HepG2 (cell line): ENCODE data around the gene NBR1. TPM values are rescaled to one million over a fixed set of nuclear protein-coding genes. Genes with fewer than 3 reads are reported as not detected.
A peak's percentile ranks its signal among the peaks of the same experiment; 100 is the strongest.

Experiments
- CEBPG ChIP-seq: IDR thresholded peaks from 2 replicates; pipeline ENCODE4 v1.6.1; 2016
- KAT2B ChIP-seq: fragments of 150-350 bp; IDR thresholded peaks from 2 replicates; pipeline ENCODE4 v1.6.1; 2014; ENCODE audit warnings: low read depth, low read length, borderline replicate concordance
- MIER3 ChIP-seq: IDR thresholded peaks from 2 replicates; pipeline ENCODE4 v1.6.1; 2016; ENCODE audit warnings: missing compliant biosample characterization, borderline replicate concordance
- MTA1 ChIP-seq: sonication (generic); formaldehyde crosslinking; IDR thresholded peaks from 2 replicates; pipeline ENCODE4 v1.4.0; 2020; ENCODE audit warnings: missing genetic modification reagents, mild to moderate bottlenecking, borderline replicate concordance
- PAF1 ChIP-seq: IDR thresholded peaks from 2 replicates; pipeline ENCODE4 v1.6.1; 2016; ENCODE audit warnings: missing genetic modification reagents, missing compliant biosample characterization
- PAWR ChIP-seq: sonication (generic); formaldehyde crosslinking; IDR thresholded peaks from 2 replicates; pipeline ENCODE4 v1.4.0; 2020; ENCODE audit warnings: missing genetic modification reagents, mild to moderate bottlenecking, borderline replicate concordance
- PHB2 ChIP-seq: fragments of 450-650 bp; IDR thresholded peaks from 2 replicates; pipeline ENCODE4 v1.6.1; 2018; ENCODE audit not compliant: partially characterized antibody
- POLR2A ChIP-seq, 2 experiments: IDR thresholded peaks; 2 replicates each; pipeline ENCODE4 v1.6.1; 2011; ENCODE audit warnings: low read depth in 2 of 2, low read length in 2 of 2, mild to moderate bottlenecking in 1 of 2, moderate library complexity in 1 of 2; ENCODE audit not compliant: insufficient read depth in 1 of 2
- REPIN1 ChIP-seq: sonication (generic); formaldehyde crosslinking; IDR thresholded peaks from 2 replicates; pipeline ENCODE4 v1.8.0; 2022; ENCODE audit warnings: missing genetic modification reagents, low read depth, mild to moderate bottlenecking, borderline replicate concordance
- RFX3 ChIP-seq: IDR thresholded peaks from 2 replicates; pipeline ENCODE4 v1.6.1; 2016; ENCODE audit warnings: missing biosample characterization, missing genetic modification reagents
- SALL1 ChIP-seq: sonication (generic); formaldehyde crosslinking; IDR thresholded peaks from 2 replicates; pipeline ENCODE4 v1.8.0; 2022; ENCODE audit warnings: mild to moderate bottlenecking, missing genetic modification reagents
- TAF1 ChIP-seq: sonication (generic); formaldehyde crosslinking; IDR thresholded peaks from 2 replicates; pipeline ENCODE4 v1.4.0; 2020; ENCODE audit warnings: missing genetic modification reagents
- TFAP4 ChIP-seq: sonication (generic); IDR thresholded peaks from 2 replicates; pipeline ENCODE4 v1.6.1; 2016; ENCODE audit warnings: low read depth, borderline replicate concordance
- ZBTB3 ChIP-seq: sonication (generic); formaldehyde crosslinking; IDR thresholded peaks from 2 replicates; pipeline ENCODE4 v1.4.0; 2020; ENCODE audit warnings: low read depth, mild to moderate bottlenecking, moderate library complexity, missing genetic modification reagents, borderline replicate concordance
- ZNF414 ChIP-seq: sonication (generic); formaldehyde crosslinking; IDR thresholded peaks from 2 replicates; pipeline ENCODE4 v1.5.0; 2020; ENCODE audit warnings: missing genetic modification reagents
- ZNF567 ChIP-seq: sonication (generic); formaldehyde crosslinking; IDR thresholded peaks from 2 replicates; pipeline ENCODE4 v1.8.1; 2023; ENCODE audit warnings: mild to moderate bottlenecking, missing genetic modification reagents, borderline replicate concordance
- ZNF614 ChIP-seq: IDR thresholded peaks from 2 replicates; pipeline ENCODE4 v1.6.1; 2018; ENCODE audit warnings: missing biosample characterization, missing genetic modification reagents, inconsistent platforms, borderline replicate concordance
- ZNF75D ChIP-seq: sonication (generic); formaldehyde crosslinking; IDR thresholded peaks from 2 replicates; pipeline ENCODE4 v1.8.1; 2023; ENCODE audit warnings: missing genetic modification reagents, mild to moderate bottlenecking, borderline replicate concordance
- ZNF768 ChIP-seq: sonication (generic); formaldehyde crosslinking; IDR thresholded peaks from 2 replicates; pipeline ENCODE4 v1.4.0; 2020; ENCODE audit warnings: missing genetic modification reagents
- polyA plus RNA-seq, 8 experiments: library from polyadenylated mRNA; depleted of rRNA in 3 of 8; stranded (reverse) in 7 of 8; unstranded in 1 of 8; fragments of >200 nt; fragmentation: Illumina TruSeq in 4 of 8; extraction: Trizol in 4 of 8; gene quantifications; 2 replicates each; pipeline versions ENCODE4 v1.2.1 to v1.2.3, GENCODE V29; 2011 to 2016; ENCODE audit warnings: low read depth in 4 of 8, missing spikeins in 1 of 8, mixed read lengths in 1 of 8; ENCODE audit not compliant: insufficient read depth in 1 of 8
- total RNA-seq, 5 experiments: library from RNA; depleted of rRNA; stranded (reverse); fragments of >200 nt; fragmentation: Illumina TruSeq; extraction: Trizol; gene quantifications; 2 replicates each; pipeline ENCODE4 v1.2.3, GENCODE V29; 2016; ENCODE audit warnings: low read depth in 1 of 5
- TF ChIP-seq, protein P1 (sequence below): IDR thresholded peaks from 2 replicates; pipeline ENCODE4 v1.6.1; 2012; ENCODE audit warnings: low read length, improper control_type of control experiment
- TF ChIP-seq, protein P2 (sequence below): sonication (generic); formaldehyde crosslinking; IDR thresholded peaks from 2 replicates; pipeline ENCODE4 v1.4.0; 2020; ENCODE audit warnings: missing genetic modification reagents
- TF ChIP-seq, protein P3 (sequence below): sonication (generic); formaldehyde crosslinking; IDR thresholded peaks from 2 replicates; pipeline ENCODE4 v1.8.1; 2022; ENCODE audit warnings: mild to moderate bottlenecking, missing genetic modification reagents

NBR1 gene
- total and polyA plus RNA-seq, 2 of the 13 experiments (the other 11 are each of a cell fraction or from before 2014, with no cell fraction given) = 51.7 to 121 TPM

DNA sequence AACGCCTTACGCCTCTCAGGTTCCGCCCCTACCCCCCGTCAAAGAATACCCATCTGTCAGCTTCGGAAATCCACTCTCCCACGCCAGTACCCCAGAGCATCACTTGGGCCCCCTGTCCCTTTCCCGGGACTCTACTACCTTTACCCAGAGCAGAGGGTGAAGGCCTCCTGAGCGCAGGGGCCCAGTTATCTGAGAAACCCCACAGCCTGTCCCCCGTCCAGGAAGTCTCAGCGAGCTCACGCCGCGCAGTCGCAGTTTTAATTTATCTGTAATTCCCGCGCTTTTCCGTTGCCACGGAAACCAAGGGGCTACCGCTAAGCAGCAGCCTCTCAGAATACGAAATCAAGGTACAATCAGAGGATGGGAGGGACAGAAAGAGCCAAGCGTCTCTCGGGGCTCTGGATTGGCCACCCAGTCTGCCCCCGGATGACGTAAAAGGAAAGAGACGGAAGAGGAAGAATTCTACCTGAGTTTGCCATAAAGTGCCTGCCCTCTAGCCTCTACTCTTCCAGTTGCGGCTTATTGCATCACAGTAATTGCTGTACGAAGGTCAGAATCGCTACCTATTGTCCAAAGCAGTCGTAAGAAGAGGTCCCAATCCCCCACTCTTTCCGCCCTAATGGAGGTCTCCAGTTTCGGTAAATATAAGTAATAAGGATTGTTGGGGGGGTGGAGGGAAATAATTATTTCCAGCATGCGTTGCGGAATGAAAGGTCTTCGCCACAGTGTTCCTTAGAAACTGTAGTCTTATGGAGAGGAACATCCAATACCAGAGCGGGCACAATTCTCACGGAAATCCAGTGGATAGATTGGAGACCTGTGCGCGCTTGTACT lies 45.7 kb upstream of the NBR1 start, which contains the start of gene BRCA1 (continued):
- TF ChIP-seq REPIN1 (peak; percentile 50; the same call in 1 of the 2 replicates), TAF1 (CRISPR knock-in tag) (peak; percentile 75), MIER3 (CRISPR knock-in tag) (peak; percentile 40; the same call in 1 of the 2 replicates), ZNF567 (CRISPR knock-in tag) (no peak), CEBPG (CRISPR knock-in tag) (peak; percentile 99), PAF1 (CRISPR knock-in tag) (no peak), RFX3 (CRISPR knock-in tag) (peak; percentile 99), ZNF614 (CRISPR knock-in tag) (peak; percentile 72; the same call in 1 of the 2 replicates), ZNF75D (CRISPR knock-in tag) (no peak), MTA1 (CRISPR knock-in tag) (peak; percentile 48; the same call in 1 of the 2 replicates), SALL1 (CRISPR knock-in tag) (peak; percentile 86), ZNF768 (CRISPR knock-in tag) (no peak; the same call in 1 of the 2 replicates), PAWR (no peak), TFAP4 (no peak), KAT2B (no peak), POLR2A (IDR thresholded peaks at IDR 0.05; ENCODE audit: insufficient read depth in 1 of 2, low read depth in 2 of 2, low read length in 2 of 2) (peak; percentile 76 to 97), ZNF414 (CRISPR knock-in tag) (no peak), ZBTB3 (CRISPR knock-in tag) (0 out of 2 replicates have a peak, but pooled peaks have one; percentile 13), PHB2 (no peak)
- TF ChIP-seq, protein P1, sequence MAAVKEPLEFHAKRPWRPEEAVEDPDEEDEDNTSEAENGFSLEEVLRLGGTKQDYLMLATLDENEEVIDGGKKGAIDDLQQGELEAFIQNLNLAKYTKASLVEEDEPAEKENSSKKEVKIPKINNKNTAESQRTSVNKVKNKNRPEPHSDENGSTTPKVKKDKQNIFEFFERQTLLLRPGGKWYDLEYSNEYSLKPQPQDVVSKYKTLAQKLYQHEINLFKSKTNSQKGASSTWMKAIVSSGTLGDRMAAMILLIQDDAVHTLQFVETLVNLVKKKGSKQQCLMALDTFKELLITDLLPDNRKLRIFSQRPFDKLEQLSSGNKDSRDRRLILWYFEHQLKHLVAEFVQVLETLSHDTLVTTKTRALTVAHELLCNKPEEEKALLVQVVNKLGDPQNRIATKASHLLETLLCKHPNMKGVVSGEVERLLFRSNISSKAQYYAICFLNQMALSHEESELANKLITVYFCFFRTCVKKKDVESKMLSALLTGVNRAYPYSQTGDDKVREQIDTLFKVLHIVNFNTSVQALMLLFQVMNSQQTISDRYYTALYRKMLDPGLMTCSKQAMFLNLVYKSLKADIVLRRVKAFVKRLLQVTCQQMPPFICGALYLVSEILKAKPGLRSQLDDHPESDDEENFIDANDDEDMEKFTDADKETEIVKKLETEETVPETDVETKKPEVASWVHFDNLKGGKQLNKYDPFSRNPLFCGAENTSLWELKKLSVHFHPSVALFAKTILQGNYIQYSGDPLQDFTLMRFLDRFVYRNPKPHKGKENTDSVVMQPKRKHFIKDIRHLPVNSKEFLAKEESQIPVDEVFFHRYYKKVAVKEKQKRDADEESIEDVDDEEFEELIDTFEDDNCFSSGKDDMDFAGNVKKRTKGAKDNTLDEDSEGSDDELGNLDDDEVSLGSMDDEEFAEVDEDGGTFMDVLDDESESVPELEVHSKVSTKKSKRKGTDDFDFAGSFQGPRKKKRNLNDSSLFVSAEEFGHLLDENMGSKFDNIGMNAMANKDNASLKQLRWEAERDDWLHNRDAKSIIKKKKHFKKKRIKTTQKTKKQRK = no peak
- TF ChIP-seq, protein P2, sequence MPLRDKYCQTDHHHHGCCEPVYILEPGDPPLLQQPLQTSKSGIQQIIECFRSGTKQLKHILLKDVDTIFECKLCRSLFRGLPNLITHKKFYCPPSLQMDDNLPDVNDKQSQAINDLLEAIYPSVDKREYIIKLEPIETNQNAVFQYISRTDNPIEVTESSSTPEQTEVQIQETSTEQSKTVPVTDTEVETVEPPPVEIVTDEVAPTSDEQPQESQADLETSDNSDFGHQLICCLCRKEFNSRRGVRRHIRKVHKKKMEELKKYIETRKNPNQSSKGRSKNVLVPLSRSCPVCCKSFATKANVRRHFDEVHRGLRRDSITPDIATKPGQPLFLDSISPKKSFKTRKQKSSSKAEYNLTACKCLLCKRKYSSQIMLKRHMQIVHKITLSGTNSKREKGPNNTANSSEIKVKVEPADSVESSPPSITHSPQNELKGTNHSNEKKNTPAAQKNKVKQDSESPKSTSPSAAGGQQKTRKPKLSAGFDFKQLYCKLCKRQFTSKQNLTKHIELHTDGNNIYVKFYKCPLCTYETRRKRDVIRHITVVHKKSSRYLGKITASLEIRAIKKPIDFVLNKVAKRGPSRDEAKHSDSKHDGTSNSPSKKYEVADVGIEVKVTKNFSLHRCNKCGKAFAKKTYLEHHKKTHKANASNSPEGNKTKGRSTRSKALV (CRISPR knock-in tag) = no peak
- TF ChIP-seq, protein P3, sequence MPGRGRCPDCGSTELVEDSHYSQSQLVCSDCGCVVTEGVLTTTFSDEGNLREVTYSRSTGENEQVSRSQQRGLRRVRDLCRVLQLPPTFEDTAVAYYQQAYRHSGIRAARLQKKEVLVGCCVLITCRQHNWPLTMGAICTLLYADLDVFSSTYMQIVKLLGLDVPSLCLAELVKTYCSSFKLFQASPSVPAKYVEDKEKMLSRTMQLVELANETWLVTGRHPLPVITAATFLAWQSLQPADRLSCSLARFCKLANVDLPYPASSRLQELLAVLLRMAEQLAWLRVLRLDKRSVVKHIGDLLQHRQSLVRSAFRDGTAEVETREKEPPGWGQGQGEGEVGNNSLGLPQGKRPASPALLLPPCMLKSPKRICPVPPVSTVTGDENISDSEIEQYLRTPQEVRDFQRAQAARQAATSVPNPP (CRISPR knock-in tag) = peak; percentile 81; the same call in 1 of the 2 replicates
